ENCODE measurements around the gene LHFPL2. TPM values are rescaled to one million over a fixed set of nuclear protein-coding genes. Genes with fewer than 3 reads are reported as not detected.

Gene LHFPL2
- total RNA-seq, 2 donors from 2014 or later, result 30.1 to 72.6 TPM

DNA sequence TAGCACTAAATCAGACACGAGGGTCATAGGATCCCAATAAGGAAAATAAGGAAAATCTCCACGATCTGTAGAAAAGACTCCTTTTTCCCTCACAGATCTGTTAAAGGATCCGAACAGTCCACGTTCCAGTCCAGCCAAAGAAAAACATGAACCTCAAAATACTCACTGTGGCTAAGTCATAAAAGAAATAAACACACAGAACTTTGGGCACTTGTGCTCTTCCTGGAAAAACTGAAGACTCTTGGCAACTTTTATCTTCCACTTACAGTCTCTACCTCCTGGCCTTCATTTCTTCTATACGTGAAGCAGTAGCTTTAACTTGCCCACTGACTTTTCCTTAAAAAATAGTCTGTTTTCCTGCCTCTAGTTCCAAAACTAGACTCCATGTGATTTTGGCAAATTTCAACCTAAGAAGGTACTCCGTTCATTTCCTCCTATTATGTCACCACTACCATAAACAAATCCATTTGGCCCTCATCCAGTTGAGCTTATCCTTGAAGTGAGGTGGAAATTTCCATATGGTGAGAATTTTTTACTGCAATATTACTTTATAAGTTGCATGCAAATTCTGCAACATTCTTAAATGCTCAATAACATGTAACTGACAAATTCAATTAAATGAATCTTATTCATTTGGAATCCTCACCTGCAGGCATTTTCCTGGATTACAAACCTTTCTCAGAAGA is 5.3 kb upstream of the LHFPL2 start:
- DNase-seq (ENCODE audit: low spot score), result no peak
- Histone ChIP-seq H3K9me3 (no peaks in the 10 kb centered on the region), H3K27ac (peak overlapping the region; percentile 22 to 56), H3K36me3 (no peaks in the 10 kb centered on the region), H3K4me1 (ENCODE audit: control insufficient read depth in 1 of 2, low read depth in 2 of 2) (peaks cover 18 to 65% of the 10 kb centered on the region in 2 donors), H3K4me3 (no peak overlapping the region), H3K27me3 (replicated peaks; ENCODE audit: insufficient read depth) (no peaks in the 10 kb centered on the region)
- ATAC-seq (ENCODE audit: insufficient number of reproducible peaks, low FRiP score, low read depth), result no peak
- TF ChIP-seq, protein P1, sequence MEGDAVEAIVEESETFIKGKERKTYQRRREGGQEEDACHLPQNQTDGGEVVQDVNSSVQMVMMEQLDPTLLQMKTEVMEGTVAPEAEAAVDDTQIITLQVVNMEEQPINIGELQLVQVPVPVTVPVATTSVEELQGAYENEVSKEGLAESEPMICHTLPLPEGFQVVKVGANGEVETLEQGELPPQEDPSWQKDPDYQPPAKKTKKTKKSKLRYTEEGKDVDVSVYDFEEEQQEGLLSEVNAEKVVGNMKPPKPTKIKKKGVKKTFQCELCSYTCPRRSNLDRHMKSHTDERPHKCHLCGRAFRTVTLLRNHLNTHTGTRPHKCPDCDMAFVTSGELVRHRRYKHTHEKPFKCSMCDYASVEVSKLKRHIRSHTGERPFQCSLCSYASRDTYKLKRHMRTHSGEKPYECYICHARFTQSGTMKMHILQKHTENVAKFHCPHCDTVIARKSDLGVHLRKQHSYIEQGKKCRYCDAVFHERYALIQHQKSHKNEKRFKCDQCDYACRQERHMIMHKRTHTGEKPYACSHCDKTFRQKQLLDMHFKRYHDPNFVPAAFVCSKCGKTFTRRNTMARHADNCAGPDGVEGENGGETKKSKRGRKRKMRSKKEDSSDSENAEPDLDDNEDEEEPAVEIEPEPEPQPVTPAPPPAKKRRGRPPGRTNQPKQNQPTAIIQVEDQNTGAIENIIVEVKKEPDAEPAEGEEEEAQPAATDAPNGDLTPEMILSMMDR (IDR thresholded peaks at IDR 0.05), result no peak

DNA sequence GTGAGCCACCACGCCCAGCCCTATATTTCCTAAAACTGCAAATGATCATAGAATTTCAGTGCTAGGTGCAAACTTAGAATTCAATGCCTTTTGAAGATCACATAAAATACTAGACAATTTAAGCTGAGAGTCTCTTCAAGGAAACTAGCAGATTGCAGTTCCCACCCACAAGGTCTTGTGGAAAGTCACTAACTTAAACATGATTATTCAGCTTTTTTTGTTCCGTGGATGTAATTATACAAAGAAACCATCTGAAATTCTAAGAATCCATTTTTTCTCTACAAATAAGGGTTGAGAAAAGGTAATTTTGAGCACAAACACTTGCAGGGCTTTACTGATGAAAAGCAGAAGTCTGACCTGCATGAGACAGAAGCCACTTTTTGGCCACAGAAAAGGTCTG is 4.5 kb upstream of the LHFPL2 start:
- ATAC-seq (ENCODE audit: insufficient number of reproducible peaks, low FRiP score, low read depth) (no peak), DNase-seq (ENCODE audit: low spot score) (no peak)
- Histone ChIP-seq H3K4me3 (no peak overlapping the region), H3K9me3 (no peaks in the 10 kb centered on the region), H3K27ac (peak overlapping the region; percentile 22 to 56), H3K36me3 (no peaks in the 10 kb centered on the region), H3K4me1 (ENCODE audit: control insufficient read depth in 1 of 2, low read depth in 2 of 2) (peaks cover 17 to 57% of the 10 kb centered on the region in 2 donors), H3K27me3 (replicated peaks; ENCODE audit: insufficient read depth) (no peaks in the 10 kb centered on the region)
- TF ChIP-seq, protein P1 (IDR thresholded peaks at IDR 0.05), result no peak

DNA sequence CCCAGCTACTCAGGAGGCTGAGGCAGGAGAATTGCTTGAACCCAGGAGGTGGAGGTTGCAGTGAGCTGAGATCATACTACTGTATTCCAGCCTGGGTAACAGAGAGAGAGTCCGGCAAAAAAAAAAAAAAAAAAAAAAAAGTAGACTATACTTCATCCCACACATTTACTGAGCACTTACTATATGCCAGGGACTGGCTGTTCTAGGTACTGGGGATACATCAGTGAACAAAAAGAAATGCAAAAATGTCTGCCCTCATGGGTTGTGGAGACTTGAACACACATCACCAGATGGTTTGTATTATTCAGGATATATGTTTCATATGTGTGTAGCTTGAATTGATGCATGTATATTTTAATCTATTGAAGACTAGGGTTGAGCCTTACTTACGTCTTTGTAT is 2.9 kb upstream of the LHFPL2 start:
- Histone ChIP-seq H3K4me1 (ENCODE audit: control insufficient read depth in 1 of 2, low read depth in 2 of 2) (peaks cover 25 to 59% of the 10 kb centered on the region in 2 donors), H3K27ac (no peak overlapping the region), H3K36me3 (no peaks in the 10 kb centered on the region), H3K27me3 (replicated peaks; ENCODE audit: insufficient read depth) (no peaks in the 10 kb centered on the region), H3K9me3 (no peaks in the 10 kb centered on the region), H3K4me3 (no peak overlapping the region)
- ATAC-seq (ENCODE audit: insufficient number of reproducible peaks, low FRiP score, low read depth) (no peak), DNase-seq (ENCODE audit: low spot score) (no peak)
- TF ChIP-seq, protein P1 (IDR thresholded peaks at IDR 0.05), result no peak

DNA sequence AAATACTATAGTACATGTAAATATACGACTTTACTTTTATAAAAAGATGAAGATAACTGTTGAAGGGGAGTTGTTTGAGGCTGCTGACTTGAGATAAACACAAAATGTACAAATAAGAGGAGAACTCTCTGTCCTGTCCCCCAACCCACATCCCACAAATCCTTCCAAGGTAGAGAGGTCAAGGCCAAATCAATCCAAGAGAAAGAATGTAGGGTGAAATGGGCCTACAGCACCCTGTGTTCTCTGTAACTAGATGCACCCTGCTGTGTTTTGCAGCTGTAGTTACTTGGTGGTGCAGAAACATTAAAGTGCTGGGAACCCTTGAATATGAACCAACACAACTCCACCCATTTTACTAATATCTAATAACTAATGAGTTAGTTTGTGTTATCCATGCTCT is 2.0 kb upstream of the LHFPL2 start:
- no peaks in the 10 kb centered on the region for H3K27me3 ChIP-seq (replicated peaks; ENCODE audit: insufficient read depth)
- TF ChIP-seq, protein P1 (IDR thresholded peaks at IDR 0.05), result no peak
- ATAC-seq (ENCODE audit: insufficient number of reproducible peaks, low FRiP score, low read depth), result no peak
- H3K36me3 ChIP-seq, result no peaks in the 10 kb centered on the region
- DNase-seq (ENCODE audit: low spot score), result no peak
- peak overlapping the region in 1 of 2 donors; percentile 97 for H3K27ac ChIP-seq
- H3K9me3 ChIP-seq, result no peaks in the 10 kb centered on the region
- peaks cover 27 to 60% of the 10 kb centered on the region in 2 donors for H3K4me1 ChIP-seq (ENCODE audit: control insufficient read depth in 1 of 2, low read depth in 2 of 2)
- no peak overlapping the region for H3K4me3 ChIP-seq

DNA sequence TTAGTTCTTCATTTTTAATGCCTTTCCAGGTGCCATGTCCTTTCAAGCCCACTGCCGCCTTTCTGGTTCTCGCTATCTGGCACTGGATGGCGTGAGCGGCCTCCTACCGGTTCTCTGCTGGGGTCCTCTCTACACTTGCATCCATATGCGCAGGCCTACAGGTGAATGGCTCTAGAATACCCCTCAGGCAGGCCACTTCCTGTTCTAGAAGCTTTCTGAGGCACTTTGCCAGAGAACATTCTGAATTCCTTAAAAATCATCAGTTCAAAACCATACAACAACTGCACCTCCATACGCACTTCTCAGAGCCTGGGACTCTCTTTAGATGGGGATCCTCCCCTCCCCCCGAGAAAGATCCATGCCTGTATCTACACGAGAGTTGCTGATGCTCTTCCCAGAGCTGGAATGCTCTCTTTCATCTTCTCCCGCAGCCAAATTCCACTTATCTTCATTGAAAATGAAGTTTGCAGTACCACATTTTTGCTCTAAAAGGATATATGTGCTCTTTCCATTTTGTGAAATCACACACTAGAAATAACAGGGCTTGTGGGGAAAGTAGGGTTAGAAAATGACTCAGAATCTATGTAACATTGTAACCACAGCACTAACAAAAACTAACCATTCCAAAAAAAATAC is 1.4 kb upstream of the LHFPL2 start:
- H3K36me3 ChIP-seq, result no peaks in the 10 kb centered on the region
- H3K4me3 ChIP-seq, result peak overlapping the region; percentile 90
- no peaks in the 10 kb centered on the region for H3K27me3 ChIP-seq (replicated peaks; ENCODE audit: insufficient read depth)
- ATAC-seq (ENCODE audit: insufficient number of reproducible peaks, low FRiP score, low read depth) (no peak), DNase-seq (ENCODE audit: low spot score) (no peak)
- peak overlapping the region; percentile 63 to 97 for H3K27ac ChIP-seq
- TF ChIP-seq, protein P1 (IDR thresholded peaks at IDR 0.05), result no peak
- H3K4me1 ChIP-seq (ENCODE audit: control insufficient read depth in 1 of 2, low read depth in 2 of 2), result peaks cover 30 to 60% of the 10 kb centered on the region in 2 donors
- H3K9me3 ChIP-seq, result no peaks in the 10 kb centered on the region
